Fibroblast of the conjunctiva (primary cell): Measurements from ENCODE around the gene PTPN23.

Source experiments
- DNase-seq: peaks from one replicate; pipeline ENCODE4 v3.0.0-alpha.2; 2010; ENCODE audit warnings: low read depth

The PTPN23 gene

GRCh38 chr3:47419083-47420043 lies 38.5 kb downstream of the PTPN23 start:
- no peak for DNase-seq

GRCh38 chr3:47420044-47420430 lies 39.2 kb downstream of the PTPN23 start:
- no peak for DNase-seq

GRCh38 chr3:47420511-47421484 lies 40.0 kb downstream of the PTPN23 start:
- peak; percentile 80 for DNase-seq

GRCh38 chr3:47421741-47422649 lies 41.2 kb downstream of the PTPN23 start:
- no peak for DNase-seq

GRCh38 chr3:47422743-47423142 lies 41.9 kb downstream of the PTPN23 start:
- DNase-seq, result no peak

GRCh38 chr3:47423548-47424145 lies 42.8 kb downstream of the PTPN23 start:
- DNase-seq, result no peak

GRCh38 chr3:47424434-47425382 lies 43.9 kb downstream of the PTPN23 start:
- DNase-seq, result no peak

- DNase-seq, result no peak
Observed at GRCh38 chr3:47425383-47425778, 44.6 kb downstream of the PTPN23 start.

- DNase-seq, result no peak
Observed at GRCh38 chr3:47425959-47426358, 45.1 kb downstream of the PTPN23 start.

- no peak for DNase-seq
Observed at GRCh38 chr3:47427866-47428265, 47.0 kb downstream of the PTPN23 start.

- DNase-seq, result no peak
Observed at GRCh38 chr3:47428662-47429061, 47.8 kb downstream of the PTPN23 start.

GRCh38 chr3:47429476-47430270 lies 48.9 kb downstream of the PTPN23 start:
- no peak for DNase-seq

GRCh38 chr3:47430606-47431005 lies 49.8 kb downstream of the PTPN23 start:
- no peak for DNase-seq

GRCh38 chr3:47431225-47431624 lies 50.4 kb downstream of the PTPN23 start:
- DNase-seq, result no peak

GRCh38 chr3:47432673-47433072 lies 51.9 kb downstream of the PTPN23 start:
- DNase-seq, result no peak

- no peak for DNase-seq
Observed at GRCh38 chr3:47433796-47434195, 53.0 kb downstream of the PTPN23 start.

- DNase-seq, result no peak
Observed at GRCh38 chr3:47434849-47435248, 54.0 kb downstream of the PTPN23 start.

GRCh38 chr3:47436180-47436579 lies 55.4 kb downstream of the PTPN23 start:
- no peak for DNase-seq

- peak; percentile 24 for DNase-seq
Observed at GRCh38 chr3:47440131-47440530, 59.3 kb downstream of the PTPN23 start.
